ENCODE data around the gene ASPDH.
A peak's percentile ranks its signal among the peaks of the same experiment; 100 is the strongest.

The ASPDH gene

DNA sequence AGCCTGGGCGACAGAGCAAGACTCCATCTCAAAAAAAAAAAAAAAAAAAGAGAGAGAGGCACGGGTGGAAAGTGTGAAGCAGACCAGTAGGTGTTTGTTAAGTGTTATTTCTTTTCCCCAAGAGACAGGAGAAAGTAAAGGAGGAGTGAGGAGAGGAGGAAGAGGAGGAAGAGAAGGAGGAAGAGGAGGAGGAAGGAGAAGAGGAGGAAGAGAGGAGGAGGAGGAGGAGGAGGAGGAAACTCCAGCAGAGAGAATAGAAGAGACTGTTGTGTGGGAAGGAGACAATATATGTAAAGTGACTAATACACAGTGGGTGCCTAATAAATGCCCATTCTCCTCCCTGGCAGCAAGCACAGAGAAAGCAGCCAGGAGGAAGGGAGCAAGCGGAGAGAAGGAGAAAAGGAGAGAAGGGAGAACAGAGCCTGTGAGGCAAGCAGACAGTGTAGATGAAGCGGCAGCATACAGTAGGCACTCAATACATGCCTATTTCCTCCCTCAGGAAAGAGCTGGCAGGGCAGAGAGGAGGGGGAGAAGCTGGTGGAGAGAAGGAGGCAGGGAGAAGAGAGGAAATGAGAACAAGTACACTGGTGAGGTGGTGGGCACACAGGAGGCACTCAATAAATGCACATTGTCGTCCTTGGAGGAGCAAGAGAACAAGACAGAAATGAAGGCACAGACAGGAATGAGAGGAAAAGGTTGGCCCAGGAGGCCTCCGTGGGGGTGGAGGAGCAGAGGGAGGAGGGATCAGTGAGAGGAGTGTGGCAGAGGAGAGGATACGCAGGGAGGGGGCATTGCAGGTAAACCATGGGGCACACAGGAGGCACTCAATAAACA, 19.3 kb downstream of the ASPDH start:
- no peak for DNase-seq

DNA sequence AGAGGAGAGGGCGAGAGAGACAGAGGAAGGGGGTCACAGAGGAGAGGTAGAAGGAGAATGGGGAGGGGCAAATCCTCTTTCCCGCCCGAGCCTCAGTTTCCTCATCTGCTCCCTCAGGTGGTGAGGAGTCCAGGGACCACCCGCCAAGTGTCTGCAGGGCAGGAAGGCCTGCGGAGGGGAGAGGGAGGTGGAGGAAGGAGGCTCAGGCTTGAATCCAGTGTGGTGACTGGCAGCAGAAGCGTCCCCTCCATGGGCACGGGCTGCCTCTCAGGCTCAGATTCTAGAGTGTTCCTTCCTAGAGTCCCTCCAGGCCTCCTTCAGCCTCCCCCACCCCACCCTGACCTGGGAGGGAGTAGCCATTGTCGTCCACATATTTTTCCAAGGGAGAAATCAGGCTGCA, 20.5 kb downstream of the ASPDH start:
- no peak for DNase-seq

DNA sequence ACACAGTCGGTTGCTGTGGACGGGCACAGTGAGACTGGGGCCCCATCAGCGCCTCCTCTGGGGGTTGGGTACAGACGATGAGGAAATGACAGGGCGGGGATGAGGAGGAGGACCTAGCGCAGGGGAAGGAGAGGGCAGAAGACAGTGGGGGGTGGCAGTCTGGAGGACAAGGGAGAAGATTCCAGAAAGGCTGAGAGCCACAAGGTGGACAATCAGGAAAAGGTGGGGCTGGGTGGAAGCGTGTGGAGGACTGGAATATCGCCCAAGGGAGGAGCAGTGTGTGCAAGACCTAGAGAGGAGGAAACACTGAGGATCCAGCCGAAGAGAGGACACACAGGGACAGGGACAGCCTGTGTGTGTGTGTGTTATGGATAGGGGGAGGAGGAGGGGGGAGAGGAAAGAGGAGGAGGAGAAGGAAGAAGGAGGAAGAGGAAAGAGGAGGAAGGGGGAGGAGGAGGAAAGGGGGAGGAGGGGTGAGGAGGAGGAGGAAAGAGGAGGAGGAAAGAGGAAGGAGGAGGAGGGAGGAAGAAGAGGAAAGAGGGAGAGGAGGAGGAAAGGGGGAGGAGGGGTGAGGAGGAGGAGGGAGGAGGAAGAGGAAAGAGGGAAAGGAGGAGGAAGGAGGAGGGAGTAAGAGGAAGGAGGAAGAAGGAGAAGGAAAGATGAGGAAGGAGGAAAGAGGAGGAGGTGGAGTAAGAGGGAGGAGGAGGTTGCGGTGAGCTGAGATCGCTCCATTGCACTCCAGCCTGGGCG, 21.2 kb downstream of the ASPDH start:
- DNase-seq: peak; percentile 23

DNA sequence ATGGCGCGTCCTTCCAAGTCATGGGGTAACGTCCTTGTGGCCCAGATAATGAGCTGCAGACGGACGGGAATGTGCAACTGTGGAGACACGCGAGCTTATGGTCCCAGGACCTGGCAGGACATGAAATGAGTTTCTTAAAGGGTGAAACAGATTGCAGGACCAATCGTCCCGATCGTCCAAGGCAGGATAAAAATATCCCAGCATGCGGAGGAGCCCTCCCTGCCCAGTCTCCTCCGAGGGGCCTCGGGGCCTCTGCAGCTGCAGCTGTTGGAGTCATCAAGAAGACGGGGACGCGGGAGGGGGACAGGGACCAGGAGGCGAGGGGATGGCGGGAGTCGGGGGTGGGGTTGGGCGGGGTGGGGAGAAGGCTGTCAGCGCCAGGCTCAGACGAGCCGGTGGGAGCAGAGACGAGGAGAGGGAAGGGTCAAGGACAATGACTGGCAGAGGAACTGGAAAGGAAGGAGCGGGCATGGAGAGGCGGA, 22.7 kb downstream of the ASPDH start:
- DNase-seq: no peak

DNA sequence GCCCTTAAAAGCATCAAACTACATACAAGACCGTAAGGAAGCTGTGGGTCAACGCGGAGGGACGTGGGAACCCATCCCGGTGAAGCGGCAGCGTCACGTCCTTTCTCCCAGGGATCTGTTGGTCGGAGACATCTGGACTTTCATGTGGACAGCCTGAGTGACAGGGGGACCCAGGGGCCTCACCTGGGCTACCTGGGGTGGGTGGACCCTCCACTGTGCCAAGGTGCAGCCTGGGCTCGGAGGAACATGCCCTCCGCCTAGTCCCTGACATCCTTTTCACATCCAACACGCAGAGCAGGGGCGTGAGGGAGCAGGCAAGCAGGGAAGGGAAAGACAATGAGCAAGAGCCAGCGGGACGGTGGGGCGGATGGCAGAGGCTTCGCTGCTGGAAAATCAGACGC, 23.3 kb downstream of the ASPDH start:
- no peak for DNase-seq

DNA sequence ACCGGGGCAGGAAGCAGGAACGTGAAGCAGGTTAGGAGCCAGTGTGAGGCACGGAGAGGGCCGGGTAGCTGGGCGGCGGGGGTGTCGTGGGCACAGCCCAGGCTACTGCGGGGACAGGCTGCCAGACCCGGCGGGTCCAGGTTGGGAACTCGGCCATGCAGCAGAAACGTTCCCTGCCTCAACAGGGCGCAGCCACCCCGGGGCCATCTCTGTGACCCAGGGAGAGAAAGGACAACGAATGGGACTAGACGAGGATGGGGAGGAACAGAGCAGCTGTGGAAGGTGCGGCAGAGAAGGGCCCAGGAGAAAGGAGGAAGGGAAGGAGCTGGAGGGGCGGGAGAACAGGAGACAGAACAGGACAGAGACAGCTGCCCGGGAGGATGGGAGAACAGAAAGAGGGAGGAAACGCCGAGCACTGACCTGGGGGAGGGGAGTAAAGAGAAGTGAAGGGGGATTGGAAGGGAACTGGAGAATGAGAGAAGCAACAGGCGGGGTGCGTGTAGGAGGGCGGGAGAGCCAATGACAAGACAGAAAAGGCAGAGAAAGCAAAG, 24.2 kb downstream of the ASPDH start:
- DNase-seq: no peak

DNA sequence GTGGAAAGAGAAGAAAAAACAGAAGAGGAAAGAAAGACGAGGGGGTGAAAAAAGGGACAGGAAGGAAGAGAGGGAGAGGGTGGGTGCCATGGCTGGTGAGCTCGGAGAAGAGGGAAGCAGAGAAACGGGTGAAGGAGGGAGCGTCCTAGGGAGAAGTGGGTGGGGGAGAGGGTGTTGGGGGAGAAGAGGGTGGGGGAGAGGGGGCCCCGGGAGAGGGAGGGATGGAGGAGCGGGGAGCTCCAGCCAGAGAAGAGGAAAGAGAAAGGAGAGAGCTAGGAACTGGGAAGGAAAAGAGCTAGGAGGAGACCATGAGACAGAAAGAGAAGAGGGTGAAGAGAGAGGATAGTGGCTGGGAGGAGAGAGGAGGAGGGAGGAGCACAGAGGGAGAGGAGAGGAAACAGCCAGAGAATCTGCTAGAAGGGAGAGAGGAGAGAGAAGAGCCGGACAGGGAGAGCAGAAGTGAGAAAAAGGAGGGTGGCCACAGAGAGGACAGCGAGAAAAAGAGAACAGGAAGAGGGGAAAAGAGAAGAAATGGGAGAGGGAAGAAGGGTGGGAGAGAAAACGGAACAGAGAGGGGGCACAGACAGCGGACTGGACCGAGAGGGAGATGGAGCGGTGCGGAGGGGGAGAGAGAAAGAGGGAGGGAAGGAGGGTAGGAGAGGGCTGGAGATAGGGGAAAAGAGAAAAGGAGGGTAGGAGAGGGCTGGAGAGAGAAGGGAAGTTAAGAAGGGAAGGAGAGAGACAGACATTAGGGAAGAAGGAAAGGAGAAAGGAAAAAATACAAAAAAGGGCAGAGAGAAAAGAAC, 25.1 kb downstream of the ASPDH start:
- DNase-seq: no peak

DNA sequence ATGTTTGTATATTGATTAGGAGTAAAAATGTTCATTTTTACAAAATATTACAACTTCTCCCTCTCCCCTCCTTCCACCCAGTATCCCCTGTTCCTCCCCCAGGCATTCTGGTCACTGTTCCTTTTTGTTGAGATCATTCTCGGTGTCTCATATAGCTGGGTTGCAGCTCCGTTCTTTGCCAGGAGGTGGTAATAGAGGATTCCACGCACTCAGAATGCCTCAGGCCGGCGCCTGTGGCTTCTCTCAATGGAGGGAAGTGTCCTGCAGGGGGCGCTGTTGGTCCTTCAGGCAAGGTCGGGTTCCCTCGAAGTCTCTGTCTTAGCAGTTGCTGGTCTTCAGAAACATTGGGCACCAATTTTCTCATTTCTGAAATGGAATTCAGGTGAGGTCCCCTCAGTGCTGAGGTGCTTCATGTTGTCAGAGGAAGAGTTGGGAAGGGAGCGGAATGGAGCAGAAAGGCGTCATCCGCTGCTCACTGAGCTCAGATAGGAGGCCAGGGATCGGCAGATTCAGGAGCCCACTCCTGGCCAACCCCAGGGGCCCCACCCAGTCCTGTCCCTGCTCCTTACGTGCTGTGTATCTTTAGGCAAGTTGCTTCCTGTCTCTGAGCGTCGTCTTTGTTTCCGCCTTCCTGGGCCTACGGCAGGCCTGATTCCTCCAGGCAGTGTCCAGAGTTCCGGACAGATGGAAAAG, 26.7 kb downstream of the ASPDH start:
- peak; percentile 55 for DNase-seq

DNA sequence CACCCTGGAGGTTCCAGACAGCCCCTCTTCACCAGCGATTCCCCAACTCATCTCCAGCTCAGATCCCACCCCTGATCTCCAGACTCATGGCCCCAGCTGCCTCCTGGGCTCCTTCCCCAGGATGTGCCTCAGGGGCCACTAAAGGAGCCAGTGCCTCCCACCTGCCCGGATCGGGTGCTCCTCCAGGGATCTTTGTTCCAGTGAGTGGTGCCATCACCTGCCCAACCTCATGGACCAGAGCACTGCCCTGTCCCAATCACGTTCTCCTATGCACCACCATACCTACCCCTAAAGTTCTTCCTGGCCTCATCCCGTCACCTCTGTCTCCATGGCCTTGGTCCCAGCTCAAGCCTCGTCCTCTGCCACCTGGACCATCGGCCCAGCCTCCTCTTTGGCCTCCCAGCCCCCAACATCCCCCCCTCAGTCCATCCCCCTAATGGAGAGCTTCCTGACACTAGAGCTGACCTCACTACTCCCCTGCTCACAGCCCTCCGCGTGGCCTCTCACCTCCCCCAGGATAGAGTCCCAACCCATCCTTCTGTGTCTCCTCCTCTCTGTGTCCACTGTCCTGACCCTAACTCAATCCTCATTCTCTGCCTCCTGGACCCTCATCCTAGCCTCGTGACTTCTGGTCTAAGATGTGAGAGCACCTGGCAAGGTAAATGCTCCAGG, 28.3 kb downstream of the ASPDH start:
- DNase-seq: no peak

DNA sequence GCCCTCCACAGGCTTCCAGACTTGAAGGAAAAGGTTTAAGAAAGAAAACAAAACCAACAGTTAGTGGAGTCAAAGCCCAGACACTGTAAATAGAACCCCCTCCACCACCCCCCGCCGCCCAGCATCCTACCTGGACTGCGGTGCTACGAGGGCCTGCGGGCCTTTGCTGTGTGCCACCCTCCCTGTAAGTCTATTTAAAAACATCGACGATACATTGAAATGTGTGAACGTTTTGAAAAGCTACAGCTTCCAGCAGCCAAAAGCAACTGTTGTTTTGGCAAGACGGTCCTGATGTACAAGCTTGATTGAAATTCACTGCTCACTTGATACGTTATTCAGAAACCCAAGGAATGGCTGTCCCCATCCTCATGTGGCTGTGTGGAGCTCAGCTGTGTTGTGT, 30.8 kb downstream of the ASPDH start:
- no peak for DNase-seq

DNA sequence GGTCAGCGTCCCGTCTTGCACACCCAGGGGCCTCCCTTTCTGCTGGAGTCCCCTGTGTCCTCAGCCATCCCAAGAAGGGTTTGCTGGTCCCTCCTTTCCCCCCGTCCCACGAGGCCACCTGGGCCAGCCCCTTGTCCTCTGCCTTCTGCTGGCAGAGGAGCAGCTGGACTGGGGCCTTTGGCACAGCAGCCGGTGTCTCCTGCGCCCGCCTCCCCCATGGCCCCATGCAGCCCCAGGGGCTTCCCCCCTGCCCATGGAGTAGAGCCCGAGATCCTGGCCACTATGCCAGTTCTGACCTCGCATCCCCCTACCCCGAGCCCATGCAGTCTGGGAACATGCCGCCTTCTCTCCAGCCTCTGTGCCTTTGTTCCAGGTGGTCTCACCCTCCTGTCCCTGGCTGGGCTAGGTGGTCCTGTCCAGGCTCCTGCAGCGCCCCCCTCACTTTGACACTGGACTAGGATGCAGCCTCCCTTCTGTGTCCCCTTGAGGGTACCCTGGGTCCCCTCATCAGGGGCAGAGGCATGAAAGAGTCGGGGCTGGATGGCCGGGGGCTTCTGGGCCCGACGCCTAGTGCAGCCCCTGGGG, 31.4 kb downstream of the ASPDH start:
- DNase-seq: no peak

DNA sequence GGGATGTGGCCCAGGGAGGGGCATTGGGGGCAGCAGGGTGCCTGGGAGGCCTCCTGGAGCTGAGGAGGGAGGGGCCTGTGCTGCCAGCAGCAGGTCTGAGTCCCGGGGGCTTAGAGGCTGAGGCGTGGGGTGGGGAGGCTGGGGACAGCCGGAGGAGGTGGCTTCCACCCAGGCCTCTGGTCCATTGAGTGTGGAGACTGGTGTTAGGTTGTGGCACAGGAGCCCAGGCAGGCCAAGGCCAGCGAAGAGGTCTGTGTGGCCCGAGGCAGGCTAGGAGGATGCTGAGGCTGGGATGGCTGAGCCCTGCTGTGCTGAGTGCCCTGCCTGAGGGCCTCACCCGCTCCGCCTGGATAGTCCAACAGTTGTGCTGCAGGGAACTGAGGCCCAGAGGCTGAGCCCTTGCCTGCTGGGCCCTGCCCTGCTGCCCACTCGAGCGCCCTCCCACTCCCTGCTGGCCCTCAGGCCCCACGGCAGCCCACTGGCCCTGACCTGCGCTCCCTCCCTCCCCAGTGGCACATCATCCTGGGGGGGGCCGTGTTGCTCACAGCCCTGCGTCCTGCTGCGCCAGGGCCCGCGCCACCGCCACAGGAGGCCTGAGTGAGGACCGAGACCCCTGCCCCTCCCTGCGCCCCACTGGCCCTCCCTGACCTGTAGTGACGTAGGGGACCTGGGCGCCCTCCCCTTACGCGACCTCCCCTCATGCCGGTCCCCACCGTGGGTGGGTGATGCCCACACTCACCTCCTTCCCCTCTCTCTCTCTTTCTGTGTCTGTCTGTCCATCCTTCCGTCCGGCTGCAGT, 32.2 kb downstream of the ASPDH start:
- DNase-seq: no peak

DNA sequence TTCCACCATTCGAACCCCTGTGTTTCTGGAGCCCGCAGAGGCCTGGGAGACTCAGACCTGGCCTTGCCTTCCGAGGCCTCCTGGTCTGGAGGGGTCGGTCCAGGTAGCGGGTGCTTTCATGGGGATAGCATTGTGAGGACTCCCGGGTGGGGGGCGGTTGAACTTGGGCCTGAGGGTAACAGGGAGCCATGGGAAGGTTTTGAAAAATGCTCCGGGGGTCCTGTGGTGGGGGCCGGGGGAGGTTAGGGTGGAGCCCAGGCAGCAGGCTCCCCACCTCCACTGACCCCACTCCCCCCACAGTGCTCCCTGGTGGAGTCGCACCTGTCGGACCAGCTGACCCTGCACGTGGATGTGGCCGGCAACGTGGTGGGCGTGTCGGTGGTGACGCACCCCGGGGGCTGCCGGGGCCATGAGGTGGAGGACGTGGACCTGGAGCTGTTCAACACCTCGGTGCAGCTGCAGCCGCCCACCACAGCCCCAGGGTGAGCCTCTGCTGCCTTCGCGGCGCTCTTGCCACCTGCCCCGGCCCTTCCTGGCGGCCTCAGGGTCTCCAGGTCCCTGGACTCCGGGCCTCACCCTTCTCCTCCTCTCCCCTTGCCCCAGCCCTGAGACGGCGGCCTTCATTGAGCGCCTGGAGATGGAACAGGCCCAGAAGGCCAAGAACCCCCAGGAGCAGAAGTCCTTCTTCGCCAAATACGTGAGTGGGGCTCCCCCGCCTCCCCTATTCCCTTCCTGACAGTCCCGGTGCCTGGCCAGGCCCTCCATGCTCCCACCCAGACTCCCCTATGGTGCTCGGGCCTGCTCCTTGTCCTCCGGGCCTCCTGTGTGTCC, 33.2 kb downstream of the ASPDH start:
- no peak for DNase-seq

DNA sequence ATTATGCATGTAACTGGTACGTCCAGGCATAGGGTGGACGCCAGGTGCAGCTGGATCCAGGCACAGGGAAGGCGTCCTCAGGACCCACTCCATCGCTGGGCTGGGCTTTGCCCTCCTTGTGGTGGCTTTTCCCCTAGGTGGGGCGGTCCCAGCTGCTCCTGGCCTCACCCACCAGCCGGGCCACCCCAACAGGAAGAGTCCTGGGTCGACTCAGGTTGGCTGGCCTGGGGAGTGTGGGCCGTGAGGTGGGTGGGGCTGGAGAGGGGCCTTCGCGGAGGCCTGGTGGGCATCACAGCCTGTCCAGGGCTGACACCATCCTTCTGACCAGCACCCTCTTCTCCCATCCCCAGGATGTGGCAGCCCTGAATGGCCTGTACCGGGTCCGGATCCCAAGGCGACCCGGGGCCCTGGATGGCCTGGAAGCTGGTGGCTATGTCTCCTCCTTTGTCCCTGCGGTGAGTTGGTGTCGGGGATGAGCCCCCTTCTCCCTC, 33.9 kb downstream of the ASPDH start:
- no peak for DNase-seq

DNA sequence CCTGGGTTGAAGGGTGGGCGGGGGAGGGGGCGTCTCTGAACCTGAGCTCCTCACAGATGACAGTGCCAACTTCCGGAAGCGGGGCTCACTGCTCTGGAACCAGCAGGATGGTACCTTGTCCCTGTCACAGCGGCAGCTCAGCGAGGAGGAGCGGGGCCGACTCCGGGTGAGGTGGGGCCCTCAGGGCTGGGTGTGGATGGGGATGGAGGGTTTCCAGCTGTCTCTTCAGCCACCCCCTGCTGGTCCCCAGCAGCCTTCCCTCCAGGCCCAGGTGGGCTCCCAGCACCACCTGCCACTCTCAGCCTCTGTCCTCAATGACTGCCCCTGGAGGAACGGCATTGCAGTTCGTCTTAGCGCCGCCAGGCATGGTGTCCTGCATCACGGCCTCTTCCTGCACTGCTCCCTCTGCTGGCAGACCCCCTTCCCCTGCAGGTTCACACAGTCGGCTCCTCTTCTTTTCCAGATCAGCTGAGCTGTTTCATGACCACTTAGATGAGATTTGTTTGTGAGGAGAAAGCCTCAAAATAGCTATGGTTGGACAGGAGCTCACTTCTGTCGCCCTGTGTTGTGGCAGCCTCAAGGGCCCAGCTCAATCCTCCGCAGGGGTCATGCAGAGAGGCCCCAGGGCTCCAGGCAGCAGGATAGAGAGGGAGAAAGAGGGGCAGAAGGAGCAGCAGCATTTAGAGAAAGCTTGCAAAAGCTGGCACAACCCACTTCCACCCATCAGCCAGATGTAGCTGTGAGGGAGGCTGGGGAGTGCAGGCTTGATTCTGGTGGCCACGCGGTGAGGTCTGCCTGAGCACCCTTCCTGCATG, 34.6 kb downstream of the ASPDH start:
- peak; percentile 14 for DNase-seq

DNA sequence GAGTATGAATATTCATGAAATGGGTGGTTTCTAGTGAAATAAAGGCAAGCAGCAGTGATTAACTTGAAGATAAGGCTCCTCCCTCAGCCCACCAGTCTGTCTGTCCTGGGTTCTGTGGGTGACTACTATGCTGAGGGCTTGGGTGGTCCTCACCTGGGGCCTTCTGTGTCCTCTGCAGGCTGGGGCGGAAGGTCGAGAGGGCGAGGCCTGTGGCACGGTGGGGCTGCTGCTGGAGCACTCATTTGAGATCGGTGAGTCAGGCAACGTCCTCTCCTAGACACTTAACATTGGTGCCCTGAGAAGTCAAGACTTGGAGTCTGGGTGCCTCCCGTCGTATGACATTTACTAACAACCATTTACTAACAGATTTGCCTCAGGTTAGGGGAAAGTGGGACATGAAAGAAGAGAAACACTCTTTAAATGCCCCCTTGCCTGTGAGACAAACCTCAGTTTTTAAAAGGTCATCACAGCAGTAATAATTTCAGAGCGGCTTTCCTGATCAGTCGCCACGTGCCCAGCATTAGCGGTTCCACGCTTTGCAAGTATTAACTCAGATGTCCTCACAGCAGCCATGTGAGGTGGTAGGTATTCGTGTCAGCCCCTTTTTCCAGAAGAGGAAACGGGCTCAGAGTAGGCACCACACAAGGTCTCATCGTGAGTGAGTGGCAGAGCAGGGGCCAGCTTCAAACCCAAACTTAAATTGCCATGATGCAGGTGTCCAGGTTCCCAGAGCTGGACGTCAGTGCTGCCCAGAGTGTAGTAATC, 35.8 kb downstream of the ASPDH start:
- DNase-seq: no peak

DNA sequence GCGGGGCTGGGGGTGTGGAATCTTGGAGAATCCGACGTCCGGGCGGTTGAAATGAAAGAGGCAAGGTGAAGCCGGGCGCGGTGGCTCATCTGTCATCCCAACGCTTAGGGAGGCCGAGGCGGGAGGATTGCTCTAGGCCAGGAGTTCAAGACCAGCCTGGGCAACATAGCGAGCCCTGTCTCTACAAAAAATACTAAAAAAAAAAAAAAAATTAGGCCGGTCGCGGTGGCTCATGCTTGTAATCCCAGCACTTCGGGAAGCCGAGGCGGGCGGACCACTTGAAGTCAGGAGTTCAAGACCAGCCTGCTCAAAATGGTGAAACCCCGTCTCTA, 36.8 kb downstream of the ASPDH start:
- no peak for DNase-seq

All from CD4-positive, alpha-beta T cell treated with Interleukin-21 for 1 hour (primary cell).